Smooth muscle cell (in vitro differentiated cells): Measurements from ENCODE around the gene GPRASP2. TPM values are rescaled to one million over a fixed set of nuclear protein-coding genes. Genes with fewer than 3 reads are reported as not detected.

ENCODE experiments used
- DNase-seq: peaks from one replicate; lab custom pipeline; 2025; ENCODE audit not compliant: unreplicated experiment; lab: John Stamatoyannopoulos, UW
- H2AFZ ChIP-seq: fragments of 200-600 bp; sonication (generic); 2 replicates; pipeline ENCODE4 v1.6.0; 2016; ENCODE audit warnings: antibody characterized with exemption, low read depth, mild to moderate bottlenecking
- H3F3A ChIP-seq: fragments of 200-600 bp; sonication (generic); 2 replicates; pipeline ENCODE4 v1.6.0; 2017; ENCODE audit warnings: antibody characterized with exemption, low read depth
- H3K27ac ChIP-seq: fragments of 200-600 bp; sonication (generic); 2 replicates; pipeline ENCODE4 v1.5.1; 2016; ENCODE audit warnings: low read depth, mild to moderate bottlenecking
- H3K27me3 ChIP-seq: fragments of 200-600 bp; sonication (generic); 2 replicates; pipeline ENCODE4 v1.6.1; 2016; ENCODE audit warnings: low read depth, mild to moderate bottlenecking
- H3K36me3 ChIP-seq: fragments of 200-600 bp; sonication (generic); 2 replicates; pipeline ENCODE4 v1.5.1; 2016; ENCODE audit warnings: low read depth
- H3K4me1 ChIP-seq: fragments of 200-600 bp; sonication (generic); 2 replicates; pipeline ENCODE4 v1.5.1; 2016; ENCODE audit warnings: low read depth
- H3K4me2 ChIP-seq: fragments of 200-600 bp; sonication (generic); 2 replicates; pipeline ENCODE4 v1.6.0; 2016; ENCODE audit warnings: mild to moderate bottlenecking
- H3K4me3 ChIP-seq: fragments of 200-600 bp; sonication (generic); 2 replicates; pipeline ENCODE4 v1.5.1; 2016; ENCODE audit warnings: mild to moderate bottlenecking
- H3K79me2 ChIP-seq: fragments of 200-600 bp; sonication (generic); 2 replicates; pipeline ENCODE4 v1.6.0; 2016; ENCODE audit warnings: low read depth, mild to moderate bottlenecking
- H3K9ac ChIP-seq: fragments of 200-600 bp; sonication (generic); 2 replicates; pipeline ENCODE4 v1.6.0; 2016; ENCODE audit warnings: low read depth
- H3K9me3 ChIP-seq: fragments of 200-600 bp; sonication (generic); replicated peaks from 2 replicates; pipeline ENCODE4 v1.5.1; 2016; ENCODE audit warnings: low read depth
- H4K20me1 ChIP-seq: fragments of 200-600 bp; sonication (generic); 2 replicates; pipeline ENCODE4 v1.6.0; 2016; ENCODE audit warnings: low read depth
- CTCF ChIP-seq: fragments of 200-600 bp; sonication (generic); IDR thresholded peaks from 2 replicates; pipeline ENCODE4 v1.5.1; 2017; ENCODE audit warnings: borderline replicate concordance, mild to moderate bottlenecking, antibody characterized with exemption; ENCODE audit not compliant: insufficient read depth, poor library complexity, severe bottlenecking
- WGBS: methylation state at CpG from one replicate; pipeline ENCODE4 v1.1.7; 2016; ENCODE audit warnings: low lambda C conversion rate; 5-methylcytosine and 5-hydroxymethylcytosine counted together
- polyA plus RNA-seq: library from polyadenylated mRNA; unstranded; fragments of >200 nt; fragmentation: Nextera tagmentation; extraction: Ambion mirVana; gene quantifications from 2 replicates; pipeline ENCODE4 v1.2.1, GENCODE V29; 2016
- small RNA-seq: library from RNA; depleted of rRNA; stranded (forward); fragments of <200 nt; gene quantifications from one replicate; pipeline ENCODE3, GENCODE V24; 2014
- total RNA-seq: library from RNA; depleted of rRNA; stranded (reverse); fragments of >200 nt; gene quantifications from 2 replicates; pipeline ENCODE4 v1.2.3, GENCODE V29; 2014

GPRASP2 gene
- total and polyA plus RNA-seq, 2 experiments from 2014 or later, result 6.6 to 16.5 TPM

- H3K4me1 ChIP-seq, result no peaks in the 10 kb centered on the region
- no peak overlapping the region for H3K4me2 ChIP-seq
- peaks cover 11% of the 10 kb centered on the region for H3K79me2 ChIP-seq
- H3K27ac ChIP-seq, result no peak overlapping the region
- no peak overlapping the region for H3K9ac ChIP-seq
- 68% methylated on average over 4 of the region's 4 CpGs for WGBS
- no peak overlapping the region for H3K4me3 ChIP-seq
- H3K36me3 ChIP-seq, result no peaks in the 10 kb centered on the region
- DNase-seq, result no peak
- no peaks in the 10 kb centered on the region for H4K20me1 ChIP-seq
- no peaks in the 10 kb centered on the region for H3K9me3 ChIP-seq
- H3F3A ChIP-seq, result no peaks in the 10 kb centered on the region
- no peak for TF ChIP-seq CTCF
- H3K27me3 ChIP-seq, result no peaks in the 10 kb centered on the region
- H2AFZ ChIP-seq, result no peak overlapping the region
These were observed 53.6 kb downstream of the GPRASP2 start for GRCh38 chrX:102765809-102766208.

DNA sequence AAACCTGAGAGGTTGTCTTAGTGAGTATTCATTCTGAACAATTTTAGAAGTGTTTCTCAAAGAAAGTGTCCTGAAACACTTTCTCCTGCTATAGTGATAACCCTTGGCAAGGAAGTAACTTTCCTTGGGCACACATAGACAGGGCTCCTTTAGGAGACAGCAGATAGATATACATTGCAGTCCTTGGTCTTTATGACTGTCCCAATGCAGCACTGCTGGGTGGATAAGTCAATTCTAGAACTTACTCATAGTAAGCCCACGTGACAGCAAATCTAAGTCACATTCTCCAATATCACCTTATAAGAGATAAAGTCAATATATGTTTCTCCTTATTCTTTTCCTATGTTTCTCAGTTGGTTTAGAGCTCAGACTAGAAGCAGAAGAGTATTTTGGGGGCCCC, 55.0 kb downstream of the GPRASP2 start:
- DNase-seq, result no peak
- no peaks in the 10 kb centered on the region for H3K36me3 ChIP-seq
- peaks cover 11% of the 10 kb centered on the region for H3K79me2 ChIP-seq

More for the DNA sequence above, 55.0 kb downstream of the GPRASP2 start:
- H3K4me3 ChIP-seq, result no peak overlapping the region
- no peak for TF ChIP-seq CTCF
- H4K20me1 ChIP-seq, result no peaks in the 10 kb centered on the region
- H3K27ac ChIP-seq, result no peak overlapping the region
- no peak overlapping the region for H3K9ac ChIP-seq
- no peak overlapping the region for H2AFZ ChIP-seq
- H3F3A ChIP-seq, result no peaks in the 10 kb centered on the region
- 64% methylated on average over 1 of the region's 1 CpG for WGBS
- H3K4me1 ChIP-seq, result no peaks in the 10 kb centered on the region
- no peaks in the 10 kb centered on the region for H3K27me3 ChIP-seq
- no peak overlapping the region for H3K4me2 ChIP-seq
- no peaks in the 10 kb centered on the region for H3K9me3 ChIP-seq

Small RNA genes within 50 kb of the gene (small RNA-seq; reads per million reads assigned to genes)
- not detected for gene RNU6-589P

Other genes starting within 250 kb of the GPRASP2 start
- gene TCP11X2, start 240.6 kb upstream of the GPRASP2 start, total RNA-seq, result not detected in 2 replicates
- not detected in 2 replicates for gene TCP11X2, start 240.6 kb upstream of the GPRASP2 start, polyA plus RNA-seq
- gene TMSB15A, start 195.7 kb upstream of the GPRASP2 start, total RNA-seq, result 12.8 and 21.6 TPM in 2 replicates
- gene TMSB15A, start 195.7 kb upstream of the GPRASP2 start, polyA plus RNA-seq, result 15.8 and 26.7 TPM in 2 replicates
- 12.9 and 18.9 TPM in 2 replicates for gene ARMCX5, start 112.9 kb upstream of the GPRASP2 start, total RNA-seq
- 5.7 and 7.2 TPM in 2 replicates for gene ARMCX5, start 112.9 kb upstream of the GPRASP2 start, polyA plus RNA-seq
- gene GPRASP1, start 61.0 kb upstream of the GPRASP2 start, total RNA-seq, result 2.5 and 2.6 TPM in 2 replicates
- gene GPRASP1, start 61.0 kb upstream of the GPRASP2 start, polyA plus RNA-seq, result 1.8 and 1.9 TPM in 2 replicates
- gene GPRASP3, start 8.3 kb downstream of the GPRASP2 start, total RNA-seq, result 3.2 and 3.9 TPM in 2 replicates
- gene GPRASP3, start 8.3 kb downstream of the GPRASP2 start, polyA plus RNA-seq, result 2.0 TPM in 2 replicates
- gene RAB40AL, start 224.8 kb downstream of the GPRASP2 start, total RNA-seq, result 0.27 TPM in 1 of 2 replicates, not detected in the other
- 0.27 TPM in 1 of 2 replicates, not detected in the other for gene RAB40AL, start 224.8 kb downstream of the GPRASP2 start, polyA plus RNA-seq